Stimulated activated naive CD4-positive, alpha-beta T cell (primary cell): Measurements from ENCODE around the gene SLC6A15.

Experiments
- DNase-seq, 6 experiments: peaks; one replicate each; lab custom pipeline; 2025; lab: John Stamatoyannopoulos, UW

SLC6A15 gene

DNA sequence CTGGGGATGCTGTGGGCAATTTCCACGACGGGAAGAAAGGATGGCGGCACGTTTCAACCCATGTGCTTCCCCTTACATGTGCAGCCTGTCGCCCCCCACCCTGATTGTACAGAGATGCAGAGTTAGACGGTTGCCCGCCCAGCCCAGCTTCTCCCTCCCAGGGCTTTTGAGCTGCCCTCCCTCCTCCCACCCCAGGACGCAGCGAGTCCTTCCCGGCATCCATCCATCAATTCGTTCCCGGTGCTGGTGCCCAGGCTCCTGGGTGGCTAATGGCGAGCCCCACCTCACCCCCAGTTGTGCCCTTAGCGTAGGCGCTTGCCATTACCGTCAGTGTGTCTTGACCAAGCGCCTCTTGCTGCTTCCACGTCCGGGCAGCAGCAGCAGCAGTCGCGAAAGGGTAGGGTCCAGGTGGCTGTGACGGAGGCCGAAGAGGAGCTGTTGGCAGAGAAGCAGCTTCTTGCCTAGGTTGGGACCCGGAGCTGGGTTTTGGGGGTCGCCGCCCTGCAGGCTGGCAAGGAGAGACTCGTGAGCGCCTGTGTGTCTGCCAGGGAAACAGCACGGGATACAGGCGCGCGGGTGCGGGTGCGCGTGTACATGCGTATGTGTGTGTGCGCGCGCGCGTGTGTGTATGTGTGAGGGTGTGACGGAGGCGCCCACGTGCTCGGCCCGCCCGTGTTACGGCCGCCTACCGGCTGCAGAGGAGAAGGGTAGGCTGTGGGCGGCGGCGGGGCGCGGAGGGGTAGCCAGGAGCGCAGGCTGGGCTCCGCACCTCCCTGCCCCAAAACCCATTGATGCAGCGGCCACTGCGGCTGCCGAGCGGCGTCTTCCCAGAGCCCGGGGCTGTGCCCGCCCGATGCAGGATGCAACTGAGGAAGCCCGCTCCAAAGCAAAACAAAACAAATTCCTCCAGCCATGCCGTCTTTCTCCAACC, at the start of gene SLC6A15:
Gene SLC6A15 (minus strand): TSS at position 602 of the 931 bp plus-strand sequence. CDS start 20,679 bp downstream, outside the sequence.
- no peak for DNase-seq

DNA sequence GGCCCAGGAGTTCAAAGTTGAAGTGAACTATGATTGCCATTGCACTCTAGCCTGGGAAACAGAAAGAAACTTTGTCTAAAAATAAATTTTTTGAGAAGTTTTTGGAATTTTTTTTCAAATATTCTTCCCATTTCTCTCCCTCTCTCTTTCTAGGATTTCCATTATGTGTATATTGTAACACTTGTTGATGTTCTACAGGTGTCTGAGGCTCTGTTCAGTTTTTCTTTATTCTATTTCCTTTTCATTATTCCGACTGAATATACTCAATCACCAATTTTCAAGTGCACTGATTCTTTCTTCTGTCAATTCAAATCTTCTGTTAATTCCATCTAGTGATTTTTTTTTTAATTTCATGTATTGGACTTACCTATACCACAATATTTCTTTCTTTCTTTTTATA, 48.3 kb upstream of the SLC6A15 start:
- no peak for DNase-seq

DNA sequence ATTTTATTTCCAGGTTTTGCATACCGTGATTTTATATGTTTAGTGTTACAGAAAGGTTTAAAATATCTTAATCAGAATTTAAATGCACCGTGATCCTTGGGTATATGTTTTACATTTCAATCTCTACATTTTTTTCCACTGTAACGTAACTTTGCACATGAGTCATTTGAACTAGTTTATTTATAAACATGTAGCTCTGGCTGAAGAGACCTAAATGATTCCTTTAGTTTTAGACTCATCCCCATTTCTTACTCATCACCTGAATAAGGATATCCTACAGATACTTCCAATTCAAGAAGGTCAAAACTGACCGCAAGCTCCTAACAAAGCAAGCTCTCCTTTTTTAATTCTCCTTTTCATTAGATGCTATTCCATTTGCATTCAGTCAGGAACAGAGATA, 42.7 kb upstream of the SLC6A15 start:
- DNase-seq = no peak

DNA sequence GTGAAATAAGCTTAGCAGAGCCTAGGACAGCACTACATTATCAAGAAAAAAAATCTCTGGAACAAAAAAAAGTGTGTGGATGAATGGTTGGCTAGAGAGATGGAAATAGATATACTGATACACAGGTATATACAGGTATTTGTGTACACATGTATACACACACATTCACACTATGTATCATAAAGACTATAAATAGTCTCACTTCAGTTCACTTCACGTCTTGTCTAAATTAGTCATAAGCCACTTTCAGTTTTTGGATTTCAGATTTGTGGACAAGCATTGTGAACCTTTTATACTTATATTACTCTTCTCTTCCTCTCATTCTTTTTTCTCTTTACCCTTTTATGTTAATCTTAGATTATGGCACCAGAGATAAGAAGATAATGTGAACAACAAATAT, 41.8 kb upstream of the SLC6A15 start:
- no peak for DNase-seq

DNA sequence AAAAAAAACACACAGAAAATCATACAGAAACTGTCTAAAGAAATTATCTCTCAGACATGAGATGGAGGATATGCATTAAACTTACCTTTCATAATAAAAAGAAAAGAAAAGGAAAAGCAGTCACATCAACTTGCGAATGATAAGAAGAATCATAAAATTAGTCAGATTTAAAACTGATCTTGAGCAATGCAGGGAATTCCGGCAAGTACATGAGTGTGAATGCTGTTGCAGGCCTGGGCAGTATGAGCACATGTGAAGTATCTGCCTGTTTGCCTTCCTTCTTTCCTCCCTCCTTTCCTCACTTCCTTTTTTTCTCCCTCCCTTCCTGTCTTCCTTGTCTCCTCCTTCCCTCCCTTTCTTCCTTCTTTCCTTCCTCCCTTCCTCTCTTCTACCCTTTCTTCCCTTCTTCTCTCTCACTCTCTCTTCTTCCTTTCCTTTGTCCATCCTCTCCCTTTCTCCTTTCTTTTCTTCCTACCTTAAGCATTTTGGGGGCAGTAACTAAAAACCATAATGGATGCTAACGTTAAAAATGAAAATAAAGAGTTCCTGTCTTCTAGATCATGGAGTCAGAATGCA, 38.5 kb upstream of the SLC6A15 start:
- no peak for DNase-seq

DNA sequence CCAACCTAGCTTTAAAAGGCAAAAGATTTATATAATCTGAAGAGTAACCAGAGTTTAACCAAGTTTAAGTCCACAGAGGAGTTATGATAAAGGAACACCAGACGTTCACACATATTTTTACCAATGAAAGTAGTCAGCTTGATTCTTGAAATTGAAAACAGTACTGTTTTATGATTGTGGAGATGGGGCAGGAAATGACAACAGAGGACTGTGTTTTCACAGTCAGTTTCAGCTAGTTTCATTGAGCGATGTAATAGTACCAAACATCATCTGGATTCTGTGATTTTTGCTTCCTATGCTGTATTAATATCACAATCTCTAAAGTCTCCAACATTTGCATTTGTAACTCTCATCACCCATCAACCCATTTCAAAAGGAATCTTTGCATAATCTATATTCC, 34.2 kb upstream of the SLC6A15 start:
- no peak for DNase-seq

DNA sequence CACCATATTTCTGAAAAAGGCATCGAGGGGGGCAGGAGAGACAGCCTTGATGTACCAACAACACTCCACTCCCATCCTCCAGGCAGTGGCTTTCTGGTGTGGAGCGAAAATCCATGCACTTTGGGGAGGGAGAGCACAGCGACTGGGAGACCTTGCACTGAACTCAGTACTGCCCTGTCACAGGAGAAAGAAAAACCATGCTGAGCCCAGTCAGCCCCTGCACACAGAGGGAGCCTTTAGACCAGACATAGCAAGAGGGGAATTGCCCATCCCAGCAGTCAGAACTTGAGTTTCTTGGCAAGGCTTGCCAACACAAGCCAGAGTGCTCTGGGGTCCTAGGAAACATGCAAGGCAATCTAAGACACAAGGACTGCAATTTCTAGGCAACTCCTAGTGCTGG, 24.8 kb upstream of the SLC6A15 start:
- DNase-seq = no peak

DNA sequence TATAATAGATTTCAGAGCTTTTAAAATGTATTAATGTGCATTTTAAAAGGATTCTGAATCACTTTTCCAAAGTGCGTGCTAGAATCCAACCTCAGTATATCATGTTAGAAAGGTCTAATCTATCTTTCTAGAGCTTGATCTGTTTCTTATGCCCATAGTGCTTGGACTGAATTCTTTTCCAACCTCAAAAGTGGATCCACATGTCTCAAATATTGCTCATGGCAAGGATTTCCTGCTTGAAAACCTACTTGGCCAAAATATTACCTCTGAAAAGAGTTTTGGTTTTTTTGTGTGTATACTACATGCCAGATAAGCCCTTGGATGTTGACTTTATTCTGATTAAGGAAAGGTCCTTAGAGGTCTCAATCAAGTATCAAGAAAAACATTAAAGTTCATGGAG, 16.9 kb upstream of the SLC6A15 start:
- no peak for DNase-seq

DNA sequence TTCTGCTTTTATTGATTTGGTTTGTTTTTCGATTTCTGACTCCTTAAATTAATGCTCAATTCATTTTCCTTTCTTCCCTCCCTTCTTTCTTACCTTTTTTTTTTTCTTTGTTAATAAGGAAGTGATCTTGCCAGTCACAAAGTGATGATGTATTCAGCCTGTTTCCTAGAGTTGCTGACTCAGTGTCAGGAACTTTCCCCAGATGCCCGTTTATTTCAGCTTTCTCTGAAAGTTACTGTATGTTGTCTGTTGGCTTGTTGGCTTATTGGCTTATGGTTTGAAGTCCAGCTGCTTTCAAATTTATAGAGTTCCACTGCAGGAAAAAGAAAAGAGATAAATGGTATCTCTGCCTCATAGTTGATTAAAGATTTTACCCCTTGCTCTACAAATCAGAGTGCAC, 12.4 kb upstream of the SLC6A15 start:
- no peak for DNase-seq

DNA sequence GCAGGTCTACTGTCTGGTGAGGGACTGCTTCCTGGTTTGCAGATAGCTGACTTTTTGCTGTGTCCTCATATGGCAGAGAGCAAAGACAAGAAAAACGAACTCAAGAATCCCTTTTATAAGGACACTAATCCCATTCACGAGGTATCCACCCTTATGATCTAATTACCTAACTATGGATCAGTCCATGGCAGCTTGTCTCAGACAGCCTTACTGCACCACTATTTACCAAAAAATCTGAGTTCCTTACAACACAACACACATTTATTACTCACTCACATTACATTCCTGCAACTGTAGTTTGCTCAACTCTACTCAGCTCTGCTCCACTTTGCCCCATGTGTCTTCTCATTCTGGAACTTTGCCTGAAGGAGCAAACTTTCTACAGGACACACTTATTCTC, 10.1 kb upstream of the SLC6A15 start:
- DNase-seq = no peak

DNA sequence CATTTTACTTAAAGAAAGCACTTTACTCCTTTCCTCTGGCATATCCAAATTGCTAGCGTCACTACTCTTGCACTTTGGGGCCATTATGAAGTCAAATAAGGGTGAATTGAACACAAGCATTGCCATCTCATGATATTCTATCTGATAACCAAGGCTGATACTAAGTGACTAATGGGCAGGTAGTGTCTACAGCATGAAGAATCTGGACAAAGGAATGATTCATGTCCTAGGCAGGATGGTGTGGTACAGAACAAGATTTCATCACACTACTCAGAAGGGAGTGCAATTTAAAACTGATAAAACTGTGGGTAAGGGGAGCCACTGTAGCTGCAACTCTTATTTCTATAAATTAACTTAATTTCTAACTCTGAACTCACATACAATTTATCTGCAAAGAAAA, 7.7 kb upstream of the SLC6A15 start:
- no peak for DNase-seq

DNA sequence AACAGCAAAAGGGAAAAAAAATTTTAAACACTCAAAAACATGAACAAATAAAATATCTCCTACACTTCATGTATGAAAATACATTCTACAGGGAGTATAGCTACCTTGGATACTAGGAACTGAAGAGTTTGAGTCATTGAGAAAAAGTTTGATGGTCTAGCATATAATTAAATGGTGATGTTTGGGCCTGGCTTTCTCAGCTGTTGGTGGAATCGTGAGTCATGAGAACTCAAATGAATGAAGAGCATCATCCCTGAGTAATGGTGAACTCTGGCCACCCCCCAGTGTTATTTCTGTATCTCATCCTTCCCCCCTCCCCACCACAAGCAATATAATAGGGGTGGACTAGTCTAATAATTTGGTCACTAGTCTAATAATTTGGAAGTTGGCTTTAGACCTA, 6.7 kb upstream of the SLC6A15 start:
- DNase-seq = no peak

DNA sequence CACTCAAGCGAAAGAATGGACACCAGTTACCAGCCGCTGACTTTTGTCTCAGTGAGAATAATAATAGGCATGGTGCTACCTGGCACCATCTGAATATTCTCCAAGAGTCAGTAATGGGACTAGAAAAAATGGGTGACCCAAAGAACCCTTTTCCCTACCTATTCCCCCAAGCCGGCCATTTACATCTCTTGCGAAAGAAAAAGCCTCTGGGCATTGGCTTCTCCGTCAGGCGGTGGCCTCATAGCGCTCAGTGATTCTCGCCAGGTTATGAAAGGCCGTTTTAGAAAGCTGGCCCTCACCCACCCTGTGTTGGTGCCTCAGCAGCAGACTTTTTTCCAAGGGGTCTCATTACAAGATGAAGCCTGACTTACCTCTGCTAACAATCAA, 523 bp upstream of the SLC6A15 start:
- no peak for DNase-seq

DNA sequence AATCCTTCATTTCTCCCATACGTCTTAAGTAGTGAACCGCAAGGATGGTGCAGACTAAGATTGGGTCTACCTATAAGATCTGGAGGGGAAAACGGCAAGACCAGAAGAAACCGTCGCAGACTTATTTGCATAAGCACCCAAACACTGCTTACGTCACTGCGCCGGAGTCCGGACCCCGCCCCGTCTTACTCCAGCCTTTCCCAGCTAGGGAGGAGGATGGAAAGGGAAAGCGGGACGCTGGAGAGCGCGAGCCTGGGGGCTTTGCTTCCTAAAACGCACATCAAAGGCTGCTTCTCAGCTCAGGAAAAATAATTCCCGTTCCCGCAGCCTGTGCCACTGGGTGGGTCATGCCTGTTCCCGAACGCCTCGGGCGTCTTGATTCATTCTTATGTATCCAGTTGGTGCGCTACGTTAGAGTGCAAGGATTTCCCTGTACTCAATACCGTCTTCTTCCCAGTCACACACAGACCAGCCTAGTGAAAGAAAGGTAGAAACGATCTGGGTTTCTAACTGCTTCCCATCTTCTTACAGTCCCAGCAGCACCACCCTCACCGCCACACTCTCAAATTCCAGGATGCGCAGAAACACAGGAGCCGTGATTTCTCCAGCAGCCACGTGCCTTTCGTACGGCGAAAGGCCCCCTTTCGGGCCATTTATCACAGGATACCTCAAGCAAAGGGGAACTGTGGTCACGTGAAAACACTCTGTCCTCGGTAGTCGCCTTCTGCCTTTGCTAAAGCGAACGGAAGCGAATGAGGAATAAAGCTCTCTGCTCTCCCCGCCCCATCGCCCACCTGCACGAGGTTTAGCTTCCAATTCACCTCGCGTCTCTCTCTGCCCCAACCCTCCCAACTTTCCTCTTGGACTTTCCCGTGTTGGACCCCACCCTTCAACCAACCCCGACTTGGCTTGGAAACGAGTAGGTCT, 1.1 kb downstream of the SLC6A15 start:
- DNase-seq = no peak

DNA sequence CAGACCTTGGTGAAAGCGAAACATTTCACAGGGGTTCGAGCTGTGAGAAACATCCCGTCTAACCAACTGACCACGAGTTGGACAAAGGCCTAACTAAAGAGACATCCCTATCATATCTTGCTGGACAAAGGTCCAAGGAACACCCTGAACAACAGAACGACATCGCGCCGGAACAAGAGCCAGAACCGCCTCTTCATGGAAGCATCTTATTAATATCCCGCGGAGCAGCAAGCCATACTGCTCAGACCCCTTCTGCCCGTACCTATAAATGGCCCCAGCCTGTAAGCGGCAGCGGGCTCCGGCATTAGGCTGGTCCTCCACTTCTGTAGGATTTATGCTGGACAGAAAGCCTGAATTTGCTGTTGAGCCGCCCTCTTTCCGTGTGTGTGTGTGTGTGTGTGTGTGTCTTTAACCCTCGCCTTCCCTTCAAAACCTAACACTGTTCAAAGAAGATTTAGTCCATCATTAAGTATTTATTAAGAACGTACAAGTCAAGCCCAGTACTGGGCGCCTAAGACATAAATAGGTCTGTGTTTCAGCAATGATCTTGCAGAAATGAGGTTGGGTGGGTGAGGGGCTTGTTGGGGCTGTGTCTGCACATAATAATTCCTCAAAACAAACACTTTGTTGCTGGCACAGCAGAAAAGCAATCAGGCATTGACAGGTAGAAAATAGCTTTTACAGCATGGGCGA, 1.9 kb downstream of the SLC6A15 start:
- no peak for DNase-seq

DNA sequence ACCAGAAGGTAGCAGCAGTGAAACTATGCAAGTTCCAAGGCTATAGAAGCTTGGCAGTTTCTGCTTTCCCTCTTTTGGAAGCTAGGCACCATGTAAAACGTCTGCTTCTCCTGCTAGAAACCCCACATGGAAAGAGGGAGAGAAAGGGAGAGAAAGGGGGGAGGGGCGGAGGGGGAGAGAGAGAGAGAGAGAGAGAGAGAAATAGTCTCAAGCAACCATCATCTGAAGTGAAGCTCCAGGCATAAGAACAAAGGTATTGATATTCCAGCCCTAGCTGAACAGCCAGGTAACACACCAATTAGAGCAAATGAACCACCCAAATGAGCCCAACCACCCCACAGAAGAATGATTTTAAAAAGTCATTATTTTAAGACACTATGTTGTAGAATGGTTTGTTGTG, 8.5 kb downstream of the SLC6A15 start:
- no peak for DNase-seq

DNA sequence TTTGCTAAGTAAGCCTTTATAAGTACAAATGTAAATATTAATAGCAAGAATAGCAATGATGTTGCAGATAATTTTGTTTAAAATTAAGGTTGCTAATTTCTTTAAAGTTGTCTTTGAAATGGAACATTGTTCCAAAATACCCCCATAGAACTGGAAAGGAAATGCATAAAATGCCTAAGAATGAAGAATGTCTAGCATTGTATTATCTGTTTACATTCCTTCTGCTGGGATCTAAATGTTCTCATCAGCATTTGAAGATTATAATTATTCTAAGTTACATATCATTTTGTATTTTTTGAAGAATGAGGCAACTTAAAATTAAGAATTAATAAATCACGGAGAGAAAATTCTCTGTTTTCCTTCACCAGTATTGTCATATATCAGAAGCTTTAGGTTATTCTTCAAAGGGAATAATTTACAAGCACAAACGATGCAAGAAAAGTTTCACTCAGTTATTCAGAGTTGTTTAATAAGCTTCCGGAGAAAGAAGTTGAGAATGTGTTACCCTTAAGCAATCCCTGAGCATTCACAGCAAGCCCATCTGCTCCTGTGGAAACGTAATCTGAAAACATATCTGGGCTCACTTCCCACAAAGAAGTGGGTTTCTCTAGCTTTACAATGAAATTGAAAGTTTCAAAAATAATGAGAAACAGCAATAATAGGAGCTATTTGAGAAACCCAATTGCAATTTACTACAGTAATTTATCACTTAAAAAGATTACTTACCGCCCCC, 21.3 kb downstream of the SLC6A15 start:
- DNase-seq = no peak

DNA sequence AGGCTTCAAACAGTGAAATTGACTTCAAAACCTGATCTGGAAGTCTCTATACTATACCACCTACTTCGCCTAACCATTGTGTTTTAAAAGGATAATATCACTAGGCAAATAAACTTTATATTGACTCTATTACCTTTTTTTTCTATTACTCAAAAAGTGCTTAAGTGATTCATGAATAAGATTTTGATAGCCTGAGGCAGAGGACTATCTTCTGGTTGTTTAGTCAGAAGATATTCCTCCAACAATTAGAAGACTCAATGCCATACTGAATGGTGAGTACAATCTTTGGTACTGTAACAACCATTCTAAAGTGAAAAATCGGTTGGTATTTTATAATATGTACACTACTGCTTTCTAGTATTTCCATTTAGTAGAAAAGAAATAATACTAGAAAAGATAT, 22.8 kb downstream of the SLC6A15 start:
- DNase-seq = no peak

DNA sequence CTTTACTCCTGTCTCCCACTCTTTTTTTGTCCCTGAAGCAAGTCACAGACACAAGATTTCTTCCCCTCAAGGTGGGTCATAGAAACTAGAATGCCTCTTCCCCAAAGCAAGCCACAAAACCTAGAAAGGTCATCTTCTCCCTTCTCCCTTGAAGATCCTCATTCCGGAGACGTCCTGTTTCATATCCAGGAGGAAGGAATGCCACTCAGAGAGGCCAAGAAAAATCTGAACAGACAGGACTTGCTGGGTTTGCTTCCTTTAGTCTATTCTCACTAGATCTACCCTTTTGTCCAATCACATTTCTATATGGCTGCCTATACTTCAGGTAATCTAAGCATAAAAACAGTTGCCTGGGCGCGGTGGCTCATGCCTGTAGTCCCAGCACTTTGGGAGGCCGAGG, 23.7 kb downstream of the SLC6A15 start:
- DNase-seq = no peak

DNA sequence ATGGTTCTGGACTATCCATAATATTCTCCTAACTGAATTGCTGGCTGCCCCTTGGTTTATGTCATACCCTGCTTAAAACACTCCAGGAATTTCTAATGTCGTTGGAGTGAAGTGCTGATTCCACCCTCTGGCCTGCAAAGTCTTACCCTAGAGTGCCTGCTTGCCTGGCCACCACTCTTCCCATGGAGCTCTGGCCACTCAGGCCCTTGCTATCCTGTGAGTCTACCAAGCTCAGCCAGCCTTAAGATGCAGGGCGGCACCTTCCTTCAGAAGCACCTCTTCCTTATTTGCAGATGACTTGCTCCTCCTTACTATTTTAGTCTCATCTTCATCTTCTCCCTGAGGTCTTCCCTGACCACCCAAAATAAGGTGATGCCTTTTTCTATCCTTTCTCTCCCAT, 35.3 kb downstream of the SLC6A15 start:
- DNase-seq = no peak

DNA sequence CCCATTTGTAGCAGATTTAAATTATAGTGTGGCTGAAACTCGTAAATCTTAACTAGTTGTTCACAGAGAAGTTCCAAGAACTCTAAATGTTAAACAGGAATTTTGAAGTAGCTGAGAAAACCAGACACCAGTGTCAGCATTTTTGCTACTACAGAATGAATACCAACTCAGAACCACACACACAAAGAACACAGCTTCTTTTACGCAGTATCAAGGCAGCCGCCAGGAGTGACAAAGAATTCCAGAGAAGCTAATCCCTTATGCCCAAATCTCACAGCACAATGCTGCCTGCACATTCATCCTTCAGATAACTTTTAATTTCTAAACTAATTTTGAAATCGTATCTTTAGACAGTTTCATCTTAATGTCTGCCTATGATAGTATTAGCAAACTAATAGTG, 37.4 kb downstream of the SLC6A15 start:
- DNase-seq = no peak

DNA sequence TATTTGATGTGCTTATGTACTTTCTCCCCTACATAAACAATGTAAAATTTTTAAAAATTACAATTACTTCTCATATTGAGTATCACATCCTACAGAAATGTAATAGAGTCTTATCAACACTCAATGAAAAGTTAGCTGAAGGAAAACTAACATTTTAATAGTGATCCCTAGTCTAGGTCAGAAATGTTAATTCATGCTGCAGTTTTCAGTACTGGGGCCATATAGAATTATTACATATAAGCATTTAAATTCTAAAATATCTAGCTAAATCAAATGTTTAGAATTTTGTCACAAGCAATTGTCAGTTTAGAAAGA, 37.8 kb downstream of the SLC6A15 start:
- DNase-seq = no peak
